Dedifferentiated amniotic fluid mesenchymal stem cell (primary cell): ENCODE measurements around the gene MORN1.
"Not testable (repeated sequence)": the region's sequence is repeated elsewhere in the genome, so short reads cannot be mapped to it uniquely, and the experiment has no call there.

ENCODE experiments used
- DNase-seq: peaks from one replicate; pipeline ENCODE4 v3.0.0-alpha.2; 2016; ENCODE audit errors: extremely low spot score

The MORN1 gene

DNA sequence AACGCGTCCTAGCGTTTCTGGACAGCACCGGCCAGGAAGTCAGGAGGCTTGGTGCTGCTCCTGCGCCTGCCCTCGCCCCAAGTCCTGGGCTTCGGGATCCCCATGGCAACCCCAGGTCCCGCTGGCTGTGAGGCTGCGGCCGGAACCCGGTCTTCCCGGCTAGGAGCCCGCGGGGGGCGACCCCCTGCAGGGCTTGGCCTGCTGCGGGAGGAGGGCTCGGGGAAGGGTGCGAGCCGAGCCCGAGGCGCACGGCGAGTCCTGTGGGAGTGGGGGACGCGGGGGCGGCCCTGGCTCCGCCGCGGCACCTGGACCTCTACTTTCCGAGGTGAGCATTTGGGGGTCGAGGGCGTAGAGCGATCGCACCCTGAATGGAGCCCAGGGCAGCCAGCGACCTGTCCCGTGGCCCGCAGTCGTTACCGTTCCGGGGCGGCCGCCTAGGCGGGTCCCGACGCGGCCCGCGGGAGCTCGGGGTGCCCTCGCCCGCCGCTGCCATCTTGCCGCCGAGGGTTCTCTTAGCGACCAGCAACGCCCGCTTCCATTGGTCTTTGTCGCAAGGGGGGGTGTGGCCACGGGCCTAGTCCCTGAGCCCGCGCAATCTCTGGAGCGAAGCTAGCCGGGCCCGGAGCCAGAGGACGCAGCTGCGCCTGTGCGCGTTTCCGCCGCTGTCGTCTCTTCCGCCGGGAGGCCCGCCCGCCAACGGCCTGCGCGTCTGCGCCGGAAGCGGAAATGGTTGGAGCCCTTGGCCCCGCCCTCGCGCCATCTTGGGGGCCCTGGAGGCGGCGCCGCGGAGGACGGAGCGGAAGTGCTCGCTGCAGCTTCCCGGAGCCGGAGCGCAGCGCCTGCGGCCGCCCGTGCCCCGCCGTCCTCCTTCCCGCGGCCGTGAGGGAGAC is at the start of gene MORN1, which contains the start of gene RER1:
Gene MORN1 (minus strand): TSS at position 514 of the 890 bp plus-strand sequence. CDS start 21 bp downstream, at position 493.
Gene RER1 (plus strand): TSS at position 801 of the 890 bp plus-strand sequence. CDS start 3,950 bp downstream, outside the sequence.
- peak; percentile 98 for DNase-seq

- DNase-seq = not testable (repeated sequence)
Observed at GRCh38 chr1:2440346-2440745, 49.0 kb upstream of the MORN1 start.

DNA sequence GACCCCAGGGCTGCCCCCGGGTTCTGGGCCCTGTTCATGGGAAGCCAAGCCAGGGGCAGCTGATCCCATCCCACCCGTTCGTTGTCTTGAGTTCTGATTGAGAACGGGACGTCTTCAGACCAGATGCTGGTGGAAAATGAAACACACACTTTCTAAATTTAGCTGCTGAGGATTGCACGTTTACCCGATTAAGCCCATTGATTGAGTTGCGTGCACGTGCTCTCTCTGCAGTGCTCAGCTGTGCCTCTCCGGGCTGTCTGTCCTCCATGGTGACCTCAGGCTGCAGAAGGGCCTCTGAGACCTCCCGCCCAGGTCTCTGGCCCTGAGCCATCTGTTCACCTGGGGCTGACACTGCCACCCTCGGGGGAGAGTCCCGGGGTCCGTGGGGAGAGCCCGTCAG is 48.0 kb upstream of the MORN1 start:
- DNase-seq = no peak

DNA sequence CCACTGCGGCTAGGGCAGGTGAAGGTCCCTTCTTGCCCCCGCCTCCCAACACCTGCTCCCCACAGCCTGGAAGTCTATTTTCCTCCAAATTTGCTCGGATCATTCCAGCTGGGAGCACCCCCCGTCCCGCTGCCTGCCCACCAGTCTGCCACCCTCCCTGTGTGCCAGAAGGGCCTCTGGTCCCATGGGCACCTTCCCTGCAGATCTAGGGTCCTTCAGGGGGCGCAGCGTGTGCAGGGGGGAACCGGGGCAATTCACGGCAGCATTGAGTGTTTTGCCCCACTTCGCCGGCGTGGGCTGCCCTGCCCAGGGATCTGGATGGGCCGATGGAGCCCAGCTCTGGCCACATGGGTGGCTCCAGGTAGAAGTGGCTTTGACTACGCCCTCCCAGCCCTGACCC is 47.3 kb upstream of the MORN1 start:
- no peak for DNase-seq

DNA sequence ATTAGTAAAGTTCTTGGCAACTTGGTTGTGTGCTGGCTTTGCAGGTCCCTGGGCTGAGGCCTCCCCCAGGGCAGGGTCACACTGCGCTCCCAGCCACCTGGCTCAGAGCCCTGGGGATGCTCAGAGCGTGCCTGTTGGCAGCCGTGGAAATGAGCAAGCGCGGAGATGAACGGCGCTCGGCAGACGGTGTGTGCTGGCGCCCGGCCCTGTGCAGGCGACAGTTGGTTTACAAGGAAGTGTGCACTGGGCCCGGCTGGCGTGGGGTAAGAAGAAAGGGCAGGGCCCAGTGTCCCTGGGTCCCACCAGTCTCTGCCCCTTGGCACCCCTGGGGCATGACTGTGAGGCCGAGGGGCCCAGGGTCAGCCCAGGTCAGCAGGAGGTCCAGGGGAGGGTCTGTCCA is 46.7 kb upstream of the MORN1 start:
- DNase-seq = no peak

DNA sequence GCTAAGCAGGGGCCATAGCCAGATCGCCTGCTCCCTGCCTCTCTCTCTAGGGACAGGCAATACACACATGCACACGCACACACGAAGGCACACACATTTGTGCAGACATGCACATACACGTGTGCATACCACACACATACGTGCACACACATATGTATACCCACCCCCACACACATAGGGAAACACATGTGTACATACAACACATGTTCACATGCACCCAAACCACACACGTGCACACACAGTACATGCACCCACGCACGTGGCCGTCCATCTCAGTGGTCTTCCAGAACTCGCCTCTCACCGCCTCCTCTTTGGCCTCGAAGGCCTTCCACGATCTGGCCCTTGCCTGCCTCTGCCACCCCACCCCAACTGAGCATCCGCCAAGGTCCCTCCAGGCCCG is 46.3 kb upstream of the MORN1 start:
- DNase-seq = no peak

DNA sequence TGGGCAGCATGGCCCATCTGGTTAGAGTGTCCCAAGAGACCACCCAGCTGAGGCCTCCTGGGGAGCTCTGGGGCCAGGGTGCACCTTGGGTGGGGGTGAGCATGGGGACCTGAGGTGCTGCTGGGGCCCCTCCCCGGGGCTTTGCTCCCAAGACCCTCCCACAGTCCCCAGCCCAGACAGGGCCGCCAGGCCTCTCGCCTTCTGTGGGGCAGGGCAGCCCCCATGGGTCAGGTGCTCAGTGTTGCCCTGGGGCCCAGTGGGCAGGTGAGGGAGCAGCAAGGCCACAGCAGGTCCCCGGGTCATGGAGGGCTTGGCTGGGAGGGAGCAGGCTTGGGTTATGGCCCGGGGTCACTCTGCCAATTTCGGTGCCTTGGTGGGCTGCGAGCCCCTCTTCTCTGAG is 45.5 kb upstream of the MORN1 start:
- DNase-seq = no peak

GRCh38 chr1:2435746-2436355 is 44.5 kb upstream of the MORN1 start:
- DNase-seq = no peak

GRCh38 chr1:2435091-2435490 is 43.7 kb upstream of the MORN1 start:
- DNase-seq = no peak

GRCh38 chr1:2433936-2434655 is 42.7 kb upstream of the MORN1 start:
- no peak for DNase-seq

GRCh38 chr1:2433196-2433595 is 41.8 kb upstream of the MORN1 start:
- no peak for DNase-seq

GRCh38 chr1:2432441-2432844 is 41.1 kb upstream of the MORN1 start:
- DNase-seq = no peak

- no peak for DNase-seq
Observed at GRCh38 chr1:2431518-2431917, 40.2 kb upstream of the MORN1 start.

DNA sequence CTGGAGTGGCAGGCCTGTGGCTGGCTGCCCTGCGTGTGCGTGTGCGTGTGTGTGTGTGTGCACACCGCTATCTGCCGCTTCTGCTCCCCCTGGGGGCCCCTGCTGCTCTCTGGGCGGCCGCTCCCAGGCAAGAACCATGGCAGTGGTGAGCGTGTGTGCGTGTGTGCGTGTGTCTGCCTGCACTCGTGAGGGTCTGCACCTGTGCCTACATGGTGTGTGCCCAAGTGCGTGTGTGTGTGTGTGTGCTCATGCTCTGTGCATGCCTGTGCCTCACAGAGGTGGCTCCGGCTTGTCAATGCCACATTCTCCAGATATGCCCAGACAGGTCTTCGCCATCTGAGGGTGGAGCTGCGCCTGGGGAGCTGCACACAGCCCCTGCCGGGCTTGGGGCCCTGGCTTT is 39.7 kb upstream of the MORN1 start:
- no peak for DNase-seq

DNA sequence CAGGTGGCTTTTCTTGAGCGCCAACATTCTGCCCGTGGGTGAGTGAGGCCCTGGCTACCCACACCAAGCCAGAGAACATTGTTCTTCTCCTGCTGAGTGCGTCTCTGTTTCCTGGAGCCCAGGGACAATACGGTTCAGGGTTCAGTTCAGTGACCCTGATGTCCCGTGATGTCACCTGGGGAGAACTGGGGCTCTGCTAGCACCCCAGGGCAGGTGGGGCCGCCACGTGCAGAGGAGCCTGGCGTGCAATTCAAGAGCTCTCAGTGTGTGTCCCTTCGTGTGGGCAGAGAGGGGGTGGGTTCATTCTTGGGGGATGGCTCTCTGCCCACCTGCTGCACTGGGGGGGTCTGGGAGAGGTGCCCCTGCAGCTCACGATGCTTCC is 39.2 kb upstream of the MORN1 start:
- no peak for DNase-seq

- DNase-seq = no peak
Observed at GRCh38 chr1:2429780-2430591, 38.6 kb upstream of the MORN1 start.

GRCh38 chr1:2428490-2428889 is 37.1 kb upstream of the MORN1 start:
- DNase-seq = no peak

- DNase-seq = no peak
Observed at GRCh38 chr1:2427976-2428375, 36.6 kb upstream of the MORN1 start.

DNA sequence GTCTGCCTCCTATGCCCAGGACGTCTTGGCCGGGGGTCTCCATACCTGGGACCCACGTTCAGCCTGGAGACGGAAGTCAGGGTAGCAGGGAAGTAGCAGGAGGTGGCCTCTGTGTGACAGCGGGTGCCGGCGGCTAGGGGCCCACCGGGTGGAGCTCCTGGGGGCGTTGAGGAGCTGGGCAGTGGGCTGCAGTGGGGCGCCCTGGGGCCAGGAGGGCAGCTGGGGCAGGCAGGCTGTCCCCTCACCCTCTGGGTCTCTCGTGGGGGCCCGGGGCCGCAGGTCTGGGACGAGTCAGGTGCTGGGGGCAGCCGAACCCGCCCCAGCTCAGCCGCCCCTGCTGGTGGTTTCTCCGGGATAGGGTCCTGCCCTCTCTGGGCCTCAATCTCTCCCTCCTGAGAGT is 35.7 kb upstream of the MORN1 start:
- no peak for DNase-seq

DNA sequence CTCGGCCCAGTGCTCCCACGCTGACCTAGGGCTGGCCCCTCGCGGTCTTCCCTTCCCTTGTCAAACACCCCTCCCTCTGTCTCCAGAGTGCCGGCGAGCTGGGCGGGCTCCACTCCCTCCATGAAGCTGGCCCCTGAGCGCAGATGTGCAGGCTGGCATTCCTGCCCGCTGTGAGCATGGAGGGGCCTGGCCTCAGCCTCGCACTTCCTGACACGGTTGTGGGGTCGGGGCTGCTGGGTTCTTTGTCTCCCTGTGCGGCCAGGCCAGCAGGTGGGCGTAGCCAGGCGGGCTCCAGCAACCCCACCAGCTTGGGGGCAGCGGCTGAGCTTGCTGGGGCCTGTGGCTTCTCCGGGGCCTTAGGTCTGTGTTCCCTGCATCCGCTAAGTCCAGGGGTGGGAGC is 35.2 kb upstream of the MORN1 start:
- DNase-seq = no peak

GRCh38 chr1:2425892-2426291 is 34.5 kb upstream of the MORN1 start:
- no peak for DNase-seq

GRCh38 chr1:2422523-2422922 is 31.2 kb upstream of the MORN1 start:
- no peak for DNase-seq
